HL-60 (cell line): ENCODE measurements around the gene ATIC.

Source experiments
- CTCF ChIP-seq: IDR thresholded peaks from one replicate; pipeline ENCODE4 v1.5.1; 2011; ENCODE audit warnings: low read length, control low read depth, inconsistent platforms; ENCODE audit not compliant: insufficient read depth
- GABPA ChIP-seq: IDR thresholded peaks from 2 replicates; pipeline ENCODE4 v1.6.1; 2012; ENCODE audit warnings: low read depth
- POLR2AphosphoS5 ChIP-seq: IDR thresholded peaks from 2 replicates; pipeline ENCODE4 v1.6.1; 2012; ENCODE audit warnings: low read depth
- REST ChIP-seq: IDR thresholded peaks from 2 replicates; pipeline ENCODE4 v1.6.1; 2012; ENCODE audit warnings: low read depth; ENCODE audit not compliant: insufficient replicate concordance
- SPI1 ChIP-seq: IDR thresholded peaks from 2 replicates; pipeline ENCODE4 v1.6.1; 2012; ENCODE audit warnings: low read depth, mild to moderate bottlenecking, borderline replicate concordance

DNA sequence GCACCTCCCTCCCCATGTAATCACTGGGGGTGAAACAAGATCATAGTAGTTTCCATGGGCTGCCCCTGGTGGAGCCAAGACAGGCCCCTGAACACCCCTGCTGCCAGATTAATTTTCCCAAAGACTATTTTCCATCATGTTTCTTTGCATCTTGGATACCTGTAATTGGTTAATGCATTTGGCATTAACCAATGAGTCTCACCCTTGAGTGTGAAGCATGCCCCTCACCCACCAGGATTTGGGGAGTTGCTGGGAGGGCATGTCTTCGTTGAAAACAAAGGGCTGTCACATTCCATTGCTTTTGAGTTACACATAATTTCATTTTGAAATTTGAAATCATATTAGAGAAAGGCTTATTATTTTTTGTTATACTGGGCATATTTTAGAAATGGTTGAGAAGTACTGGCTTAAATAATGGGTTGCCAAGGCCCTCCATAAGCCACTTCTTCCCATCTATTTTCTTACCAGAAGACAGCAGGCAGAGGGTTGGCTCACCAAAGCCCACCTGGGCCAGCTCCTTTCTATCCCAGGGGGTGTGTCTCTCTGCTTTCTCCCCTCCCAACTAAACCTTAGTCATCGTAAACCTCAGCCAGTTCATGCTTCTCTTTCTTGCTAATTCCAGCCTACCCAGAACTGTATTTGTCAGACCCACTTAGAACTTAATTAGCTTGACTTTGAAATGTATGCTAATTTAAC, 51.8 kb downstream of the ATIC start:
- TF ChIP-seq POLR2AphosphoS5 (no peak), CTCF (no peak), GABPA (no peak), REST (no peak), SPI1 (no peak)
